ENCODE measurements around the gene TUBGCP6.

DNA sequence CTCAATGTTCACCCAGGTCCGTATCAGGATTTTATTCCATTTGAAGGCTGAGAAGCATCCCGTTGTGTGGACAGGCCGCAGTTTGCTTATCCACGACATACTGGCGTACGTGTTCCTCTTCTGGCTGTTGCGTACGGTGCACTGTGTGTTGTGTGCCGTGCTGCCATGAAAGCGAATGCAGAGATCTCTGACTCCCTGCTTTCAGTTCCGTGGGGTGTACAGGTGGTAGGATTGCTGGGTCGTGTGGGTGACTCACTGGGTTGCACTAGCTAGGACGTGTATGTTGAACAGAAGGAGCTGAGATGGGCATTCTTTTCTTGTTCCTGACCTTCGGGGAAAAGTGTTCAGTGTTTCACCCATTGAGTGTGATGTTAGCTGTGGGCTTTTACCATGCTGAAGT is 33.7 kb downstream of the TUBGCP6 start:
- TF ChIP-seq, protein P1, sequence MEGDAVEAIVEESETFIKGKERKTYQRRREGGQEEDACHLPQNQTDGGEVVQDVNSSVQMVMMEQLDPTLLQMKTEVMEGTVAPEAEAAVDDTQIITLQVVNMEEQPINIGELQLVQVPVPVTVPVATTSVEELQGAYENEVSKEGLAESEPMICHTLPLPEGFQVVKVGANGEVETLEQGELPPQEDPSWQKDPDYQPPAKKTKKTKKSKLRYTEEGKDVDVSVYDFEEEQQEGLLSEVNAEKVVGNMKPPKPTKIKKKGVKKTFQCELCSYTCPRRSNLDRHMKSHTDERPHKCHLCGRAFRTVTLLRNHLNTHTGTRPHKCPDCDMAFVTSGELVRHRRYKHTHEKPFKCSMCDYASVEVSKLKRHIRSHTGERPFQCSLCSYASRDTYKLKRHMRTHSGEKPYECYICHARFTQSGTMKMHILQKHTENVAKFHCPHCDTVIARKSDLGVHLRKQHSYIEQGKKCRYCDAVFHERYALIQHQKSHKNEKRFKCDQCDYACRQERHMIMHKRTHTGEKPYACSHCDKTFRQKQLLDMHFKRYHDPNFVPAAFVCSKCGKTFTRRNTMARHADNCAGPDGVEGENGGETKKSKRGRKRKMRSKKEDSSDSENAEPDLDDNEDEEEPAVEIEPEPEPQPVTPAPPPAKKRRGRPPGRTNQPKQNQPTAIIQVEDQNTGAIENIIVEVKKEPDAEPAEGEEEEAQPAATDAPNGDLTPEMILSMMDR (IDR thresholded peaks at IDR 0.05; ENCODE audit: poor library complexity), result no peak
- TF ChIP-seq EZH2 (IDR thresholded peaks at IDR 0.05; ENCODE audit: borderline replicate concordance) (no peak), EZH2phosphoT487 (IDR thresholded peaks at IDR 0.05; ENCODE audit: low read depth, severe bottlenecking, unreplicated experiment) (no peak)

Data from hepatocyte (in vitro differentiated cells).